Measurements from ENCODE around the gene SPACA4. TPM values are rescaled to one million over a fixed set of nuclear protein-coding genes. Genes with fewer than 3 reads are reported as not detected.

SPACA4 gene
- total and polyA plus RNA-seq, 2 of the 4 experiments (the other 2 are of a cell fraction) = not detected

GRCh38 chr19:48608798-48609263 lies 2.3 kb downstream of the SPACA4 start:
- intact Hi-C loops (cut with micrococcal nuclease) = loop anchor here (2.0 kb wide), 1 partner anchor 20 kb away; no protein-coding TSS in a partner anchor

More at GRCh38 chr19:48608798-48609263, 2.3 kb downstream of the SPACA4 start:
- Histone ChIP-seq H3K9ac (ENCODE audit: low read depth, low read length) (no peak overlapping the region), H3K4me3 (ENCODE audit: insufficient read depth, low read depth, low read length) (no peak overlapping the region), H2BK120ac (ENCODE audit: low read depth, low read length) (peak overlapping the region; percentile 85), H3K36me3 (ENCODE audit: control insufficient read depth, insufficient read depth, low read length) (no peaks in the 10 kb centered on the region), H2BK20ac (ENCODE audit: low read depth, low read length) (no peak overlapping the region), H2AK9ac (replicated peaks; ENCODE audit: low read depth, low read length, poor library complexity) (peak overlapping the region; percentile 82), H3K79me1 (ENCODE audit: low read depth in 1 of 2, low read length in 2 of 2) (no peaks in the 10 kb centered on the region), H3K27me3 (ENCODE audit: control insufficient read depth, insufficient read depth, low read length) (no peaks in the 10 kb centered on the region), H4K91ac (ENCODE audit: insufficient read depth, low read depth, low read length) (no peak overlapping the region; the same call in 1 of the 2 replicates), H2AK5ac (ENCODE audit: low read depth, low read length) (no peak overlapping the region), H3K9me3 (ENCODE audit: control insufficient read depth, insufficient read depth, low read length) (no peaks in the 10 kb centered on the region), H2AFZ (replicated peaks; ENCODE audit: low read length, poor library complexity) (peak overlapping the region; percentile 95), H4K5ac (ENCODE audit: low read depth, low read length) (peak overlapping the region; percentile 91), H4K8ac (ENCODE audit: low read depth in 2 of 2, low read length in 2 of 2) (peak overlapping the region; percentile 69 to 93; a peak in 3 of 4 replicates), H2BK5ac (ENCODE audit: low read depth, low read length, poor library complexity, severe bottlenecking) (no peak overlapping the region), H3K9me1 (ENCODE audit: insufficient read depth, low read length) (no peaks in the 10 kb centered on the region), H3K4me2 (ENCODE audit: low read depth, low read length) (no peak overlapping the region; the same call in 1 of the 2 replicates), H3K4ac (ENCODE audit: low read depth, low read length) (no peak overlapping the region), H3K56ac (ENCODE audit: extremely low read depth, insufficient read depth, low read length) (no peak overlapping the region), H4K20me1 (ENCODE audit: insufficient read depth, low read length) (0 out of 2 replicates have a peak, but pooled peaks cover 5% of the 10 kb centered on the region), H3K18ac (ENCODE audit: low read depth, low read length) (no peak overlapping the region), H3K4me1 (ENCODE audit: control insufficient read depth, insufficient read depth, low read length) (no peaks in the 10 kb centered on the region), H3K14ac (replicated peaks; ENCODE audit: low read depth, low read length) (0 out of 2 replicates have a peak overlapping the region, but pooled peaks have one; percentile 82), H3K23ac (ENCODE audit: low read depth, low read length) (0 out of 2 replicates have a peak overlapping the region, but pooled peaks have one; percentile 78), H3K27ac (ENCODE audit: insufficient read depth, low read length) (no peak overlapping the region), H2BK15ac (ENCODE audit: low read depth, low read length) (no peak overlapping the region)
- ChIA-PET CTCF (interaction anchor here (0.9 kb wide), 1 partner anchor 119 kb away, joined by 3 read pairs; no protein-coding TSS in a partner anchor), POLR2A (ENCODE audit: unreplicated experiment) (no interaction called here)
- dilution Hi-C loops (cut with HindIII; ENCODE audit: low sequenced_read_pairs, unreplicated experiment) (no loop called here), in situ Hi-C loops (cut with MboI; ENCODE audit: low sequenced_read_pairs) (no loop called here)
- BruUV-seq (replicated peaks) = no TSS peak
- TF ChIP-seq MXI1 (IDR thresholded peaks at IDR 0.05; ENCODE audit: borderline replicate concordance, low read depth, low read length) (no peak), BHLHE40 (IDR thresholded peaks at IDR 0.05; ENCODE audit: low read depth, low read length) (no peak), USF2 (IDR thresholded peaks at IDR 0.05; ENCODE audit: low read depth, low read length) (no peak), MAFK (IDR thresholded peaks at IDR 0.05; ENCODE audit: low read depth, low read length) (no peak), SMC3 (IDR thresholded peaks at IDR 0.05; ENCODE audit: low read depth, low read length) (peak; percentile 46), CTCF (conservative IDR thresholded peaks at IDR 0.05; ENCODE audit: low read depth, low read length) (peak; percentile 61), RCOR1 (IDR thresholded peaks at IDR 0.05; ENCODE audit: insufficient replicate concordance, low read length) (no peak), MAZ (IDR thresholded peaks at IDR 0.05; ENCODE audit: borderline replicate concordance, low read depth, low read length) (no peak), RFX5 (IDR thresholded peaks at IDR 0.05; ENCODE audit: low read depth, low read length) (no peak), CEBPB (IDR thresholded peaks at IDR 0.05; ENCODE audit: low read depth, low read length) (no peak), RAD21 (IDR thresholded peaks at IDR 0.05; ENCODE audit: low read length) (peak; percentile 64), NFE2L2 (IDR thresholded peaks at IDR 0.05; ENCODE audit: low read depth, low read length) (no peak), ELK1 (IDR thresholded peaks at IDR 0.05; ENCODE audit: borderline replicate concordance, low read depth, low read length) (no peak), FOS (IDR thresholded peaks at IDR 0.05; ENCODE audit: low read depth, low read length) (no peak), CHD1 (IDR thresholded peaks at IDR 0.05; ENCODE audit: low read depth, low read length) (no peak)
- WGBS, 2 experiments (ENCODE audit: extremely low coverage in 2 of 2, insufficient read length in 1 of 2) = no CpG with 5 or more reads among the region's 9 CpGs
- ATAC-seq (ENCODE audit: low read depth) = peak; percentile 83
- no peak for DNase-seq
